ENCODE results near the gene PSEN1.
A peak's percentile ranks its signal among the peaks of the same experiment; 100 is the strongest.

The PSEN1 gene

GRCh38 chr14:73208390-73208789 is 72.1 kb downstream of the PSEN1 start:
- Histone ChIP-seq H3K23ac (ENCODE audit: low read length) (no peak overlapping the region), H3K18ac (ENCODE audit: low read length) (no peak overlapping the region), H3K9ac (ENCODE audit: low read length) (no peak overlapping the region), H3K4me1 (ENCODE audit: control insufficient read depth, low read depth, low read length) (no peaks in the 10 kb centered on the region), H4K5ac (ENCODE audit: low read length) (no peak overlapping the region), H3K27me3 (ENCODE audit: insufficient read depth, low read length, poor library complexity) (no peaks in the 10 kb centered on the region), H3K4ac (ENCODE audit: low read depth, low read length) (no peak overlapping the region), H2BK5ac (ENCODE audit: low read length) (no peak overlapping the region), H3K79me1 (ENCODE audit: low read length) (no peaks in the 10 kb centered on the region), H3K36me3 (ENCODE audit: control insufficient read depth, insufficient read depth, low read length) (peaks cover 3% of the 10 kb centered on the region), H2AK5ac (ENCODE audit: low read length) (no peak overlapping the region), H3K56ac (ENCODE audit: low read length) (no peak overlapping the region), H4K8ac (ENCODE audit: low read depth, low read length) (no peak overlapping the region), H2BK120ac (ENCODE audit: low read depth, low read length) (no peak overlapping the region), H3K79me2 (ENCODE audit: control insufficient read depth, insufficient read depth, low read length) (no peaks in the 10 kb centered on the region), H3K4me2 (ENCODE audit: low read length) (no peak overlapping the region), H2BK15ac (replicated peaks; ENCODE audit: low read depth) (no peak overlapping the region), H3K4me3 (ENCODE audit: low read length) (no peak overlapping the region), H3K27ac (ENCODE audit: low read depth, low read length) (no peak overlapping the region)
- DNase-seq, result peak; percentile 9
- no CpG with 5 or more reads among the region's 3 CpGs for WGBS (ENCODE audit: extremely low coverage, insufficient coverage, low lambda C conversion rate)

GRCh38 chr14:73208846-73209245 is 72.5 kb downstream of the PSEN1 start:
- H3K36me3 ChIP-seq (ENCODE audit: control insufficient read depth, insufficient read depth, low read length), result peaks cover 3% of the 10 kb centered on the region

DNA sequence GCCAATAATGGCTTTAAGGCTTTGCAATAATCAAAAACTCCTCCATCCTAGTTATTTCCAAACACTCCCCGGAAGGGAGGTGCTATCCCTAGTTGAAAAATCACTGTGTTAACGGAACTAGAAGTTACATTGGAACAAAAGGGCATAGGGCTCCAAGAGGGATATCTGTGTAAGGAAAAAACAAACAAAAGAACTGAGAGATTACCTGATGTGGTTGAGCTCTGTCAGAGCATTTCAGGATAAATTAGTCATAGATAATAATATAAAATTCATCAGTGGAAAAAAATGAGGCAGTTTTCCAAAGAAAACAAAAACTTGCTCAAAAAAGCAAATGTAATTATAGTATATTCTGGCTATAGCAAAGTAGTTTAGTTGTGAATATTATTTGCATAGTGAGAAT is 73.6 kb downstream of the PSEN1 start:
- Histone ChIP-seq H3K27me3 (ENCODE audit: insufficient read depth, low read length, poor library complexity) (no peaks in the 10 kb centered on the region), H3K79me1 (ENCODE audit: low read length) (no peaks in the 10 kb centered on the region), H3K4me1 (ENCODE audit: control insufficient read depth, low read depth, low read length) (no peaks in the 10 kb centered on the region), H3K56ac (ENCODE audit: low read length) (no peak overlapping the region), H3K9ac (ENCODE audit: low read length) (no peak overlapping the region), H3K36me3 (ENCODE audit: control insufficient read depth, insufficient read depth, low read length) (peaks cover 3% of the 10 kb centered on the region), H2BK120ac (ENCODE audit: low read depth, low read length) (no peak overlapping the region), H3K27ac (ENCODE audit: low read depth, low read length) (no peak overlapping the region), H3K4me3 (ENCODE audit: low read length) (no peak overlapping the region), H3K4ac (ENCODE audit: low read depth, low read length) (no peak overlapping the region), H4K5ac (ENCODE audit: low read length) (no peak overlapping the region), H4K8ac (ENCODE audit: low read depth, low read length) (no peak overlapping the region), H2BK5ac (ENCODE audit: low read length) (no peak overlapping the region), H3K23ac (ENCODE audit: low read length) (no peak overlapping the region), H2AK5ac (ENCODE audit: low read length) (no peak overlapping the region), H3K18ac (ENCODE audit: low read length) (no peak overlapping the region), H3K4me2 (ENCODE audit: low read length) (no peak overlapping the region), H2BK15ac (replicated peaks; ENCODE audit: low read depth) (no peak overlapping the region), H3K79me2 (ENCODE audit: control insufficient read depth, insufficient read depth, low read length) (no peaks in the 10 kb centered on the region)
- DNase-seq, result no peak
- no CpG with 5 or more reads among the region's 2 CpGs for WGBS (ENCODE audit: extremely low coverage, insufficient coverage, low lambda C conversion rate)

More at GRCh38 chr14:73208846-73209245, 72.5 kb downstream of the PSEN1 start:
- Histone ChIP-seq H3K4ac (ENCODE audit: low read depth, low read length) (no peak overlapping the region), H3K23ac (ENCODE audit: low read length) (no peak overlapping the region), H4K5ac (ENCODE audit: low read length) (no peak overlapping the region), H3K18ac (ENCODE audit: low read length) (no peak overlapping the region), H3K79me2 (ENCODE audit: control insufficient read depth, insufficient read depth, low read length) (no peaks in the 10 kb centered on the region), H4K8ac (ENCODE audit: low read depth, low read length) (no peak overlapping the region), H2BK15ac (replicated peaks; ENCODE audit: low read depth) (no peak overlapping the region), H3K4me3 (ENCODE audit: low read length) (no peak overlapping the region), H3K9ac (ENCODE audit: low read length) (no peak overlapping the region), H3K27ac (ENCODE audit: low read depth, low read length) (no peak overlapping the region), H3K4me2 (ENCODE audit: low read length) (no peak overlapping the region), H2AK5ac (ENCODE audit: low read length) (no peak overlapping the region), H3K79me1 (ENCODE audit: low read length) (no peaks in the 10 kb centered on the region), H3K56ac (ENCODE audit: low read length) (no peak overlapping the region), H3K4me1 (ENCODE audit: control insufficient read depth, low read depth, low read length) (no peaks in the 10 kb centered on the region), H2BK120ac (ENCODE audit: low read depth, low read length) (no peak overlapping the region), H3K27me3 (ENCODE audit: insufficient read depth, low read length, poor library complexity) (no peaks in the 10 kb centered on the region), H2BK5ac (ENCODE audit: low read length) (no peak overlapping the region)
- DNase-seq, result no peak
- whole genome bisulfite sequencing (ENCODE audit: extremely low coverage, insufficient coverage, low lambda C conversion rate), result no CpG with 5 or more reads among the region's 8 CpGs

DNA sequence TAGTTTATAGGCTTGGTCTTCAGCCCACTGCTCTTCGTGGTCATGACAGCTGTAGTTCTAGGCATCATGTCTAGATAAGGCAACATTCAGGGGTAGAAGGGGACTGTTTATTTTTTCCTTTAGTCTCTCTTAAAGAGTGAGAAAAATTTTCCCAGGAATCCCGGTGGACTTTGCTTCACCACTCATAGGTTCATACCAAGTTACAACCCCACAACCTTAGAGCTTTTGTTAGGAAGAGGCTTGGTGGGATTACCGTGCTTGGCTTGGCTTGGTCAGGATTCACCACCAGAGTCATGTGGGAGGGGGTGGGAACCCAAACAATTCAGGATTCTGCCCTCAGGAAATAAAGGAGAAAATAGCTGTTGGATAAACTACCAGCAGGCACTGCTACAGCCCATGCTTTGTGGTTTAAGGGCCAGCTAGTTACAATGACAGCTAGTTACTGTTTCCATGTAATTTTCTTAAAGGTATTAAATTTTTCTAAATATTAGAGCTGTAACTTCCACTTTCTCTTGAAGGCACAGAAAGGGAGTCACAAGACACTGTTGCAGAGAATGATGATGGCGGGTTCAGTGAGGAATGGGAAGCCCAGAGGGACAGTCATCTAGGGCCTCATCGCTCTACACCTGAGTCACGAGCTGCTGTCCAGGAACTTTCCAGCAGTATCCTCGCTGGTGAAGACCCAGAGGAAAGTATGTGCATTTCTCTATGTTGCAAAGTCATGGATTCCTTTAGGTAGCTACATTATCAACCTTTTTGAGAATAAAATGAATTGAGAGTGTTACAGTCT is 75.1 kb downstream of the PSEN1 start:
- H4K8ac ChIP-seq (ENCODE audit: low read depth, low read length), result no peak overlapping the region
- H4K5ac ChIP-seq (ENCODE audit: low read length), result no peak overlapping the region
- H3K79me1 ChIP-seq (ENCODE audit: low read length), result no peaks in the 10 kb centered on the region
- no peak overlapping the region for H2AK5ac ChIP-seq (ENCODE audit: low read length)
- H3K27me3 ChIP-seq (ENCODE audit: insufficient read depth, low read length, poor library complexity), result no peaks in the 10 kb centered on the region
- no peak overlapping the region for H3K27ac ChIP-seq (ENCODE audit: low read depth, low read length)
- H2BK15ac ChIP-seq (replicated peaks; ENCODE audit: low read depth), result no peak overlapping the region
- H3K79me2 ChIP-seq (ENCODE audit: control insufficient read depth, insufficient read depth, low read length), result no peaks in the 10 kb centered on the region
- no peak overlapping the region for H2BK120ac ChIP-seq (ENCODE audit: low read depth, low read length)
- no peak overlapping the region for H3K4me2 ChIP-seq (ENCODE audit: low read length)
- H3K4me1 ChIP-seq (ENCODE audit: control insufficient read depth, low read depth, low read length), result no peaks in the 10 kb centered on the region
- H3K9ac ChIP-seq (ENCODE audit: low read length), result no peak overlapping the region
- no peak overlapping the region for H3K4ac ChIP-seq (ENCODE audit: low read depth, low read length)
- no CpG with 5 or more reads among the region's 7 CpGs for WGBS (ENCODE audit: extremely low coverage, insufficient coverage, low lambda C conversion rate)
- no peak overlapping the region for H2BK5ac ChIP-seq (ENCODE audit: low read length)
- H3K23ac ChIP-seq (ENCODE audit: low read length), result no peak overlapping the region
- peaks cover 1% of the 10 kb centered on the region for H3K36me3 ChIP-seq (ENCODE audit: control insufficient read depth, insufficient read depth, low read length)
- DNase-seq, result no peak
- no peak overlapping the region for H3K18ac ChIP-seq (ENCODE audit: low read length)
- H3K56ac ChIP-seq (ENCODE audit: low read length), result no peak overlapping the region
- H3K4me3 ChIP-seq (ENCODE audit: low read length), result no peak overlapping the region

GRCh38 chr14:73216030-73216429 is 79.7 kb downstream of the PSEN1 start:
- peaks cover 7% of the 10 kb centered on the region for H3K36me3 ChIP-seq (ENCODE audit: control insufficient read depth, insufficient read depth, low read length)
- no peak overlapping the region for H3K18ac ChIP-seq (ENCODE audit: low read length)

DNA sequence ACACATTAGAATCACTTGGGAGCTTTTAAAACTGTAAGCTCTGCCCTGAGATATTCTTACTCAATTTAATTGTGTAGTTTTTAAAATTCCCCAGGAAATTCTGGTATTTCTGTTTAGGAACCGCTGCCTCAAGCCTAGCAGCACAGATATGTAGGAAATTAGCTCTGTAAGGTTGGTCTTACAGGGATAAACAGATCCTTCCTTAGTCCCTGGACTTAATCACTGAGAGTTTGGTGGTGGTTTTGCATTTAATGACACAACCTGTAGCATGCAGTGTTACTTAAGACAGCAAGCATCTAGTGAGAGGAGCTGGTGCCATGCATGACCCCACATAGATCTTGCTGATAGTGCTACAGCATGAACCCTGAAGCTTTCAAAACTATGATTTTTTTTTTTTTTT is 81.1 kb downstream of the PSEN1 start:
- Histone ChIP-seq H4K8ac (ENCODE audit: low read depth, low read length) (no peak overlapping the region), H3K79me2 (ENCODE audit: control insufficient read depth, insufficient read depth, low read length) (no peaks in the 10 kb centered on the region), H2BK120ac (ENCODE audit: low read depth, low read length) (no peak overlapping the region), H3K4me2 (ENCODE audit: low read length) (no peak overlapping the region), H4K5ac (ENCODE audit: low read length) (no peak overlapping the region), H3K27me3 (ENCODE audit: insufficient read depth, low read length, poor library complexity) (no peaks in the 10 kb centered on the region), H3K23ac (ENCODE audit: low read length) (no peak overlapping the region), H3K4ac (ENCODE audit: low read depth, low read length) (no peak overlapping the region), H3K4me1 (ENCODE audit: control insufficient read depth, low read depth, low read length) (no peaks in the 10 kb centered on the region), H2BK5ac (ENCODE audit: low read length) (no peak overlapping the region), H3K9ac (ENCODE audit: low read length) (no peak overlapping the region), H2BK15ac (replicated peaks; ENCODE audit: low read depth) (no peak overlapping the region), H3K18ac (ENCODE audit: low read length) (no peak overlapping the region), H2AK5ac (ENCODE audit: low read length) (no peak overlapping the region), H3K56ac (ENCODE audit: low read length) (no peak overlapping the region), H3K4me3 (ENCODE audit: low read length) (no peak overlapping the region), H3K36me3 (ENCODE audit: control insufficient read depth, insufficient read depth, low read length) (peaks cover 7% of the 10 kb centered on the region), H3K79me1 (ENCODE audit: low read length) (no peaks in the 10 kb centered on the region), H3K27ac (ENCODE audit: low read depth, low read length) (no peak overlapping the region)
- no peak for DNase-seq
- WGBS (ENCODE audit: extremely low coverage, insufficient coverage, low lambda C conversion rate), result no CpG with 5 or more reads among the region's 1 CpG

More at GRCh38 chr14:73216030-73216429, 79.7 kb downstream of the PSEN1 start:
- Histone ChIP-seq H3K4me3 (ENCODE audit: low read length) (no peak overlapping the region), H3K56ac (ENCODE audit: low read length) (no peak overlapping the region), H3K23ac (ENCODE audit: low read length) (no peak overlapping the region), H3K4ac (ENCODE audit: low read depth, low read length) (no peak overlapping the region), H2BK5ac (ENCODE audit: low read length) (no peak overlapping the region), H3K79me2 (ENCODE audit: control insufficient read depth, insufficient read depth, low read length) (no peaks in the 10 kb centered on the region), H2BK120ac (ENCODE audit: low read depth, low read length) (no peak overlapping the region), H3K27ac (ENCODE audit: low read depth, low read length) (no peak overlapping the region), H3K79me1 (ENCODE audit: low read length) (no peaks in the 10 kb centered on the region), H2BK15ac (replicated peaks; ENCODE audit: low read depth) (no peak overlapping the region), H4K5ac (ENCODE audit: low read length) (no peak overlapping the region), H3K4me1 (ENCODE audit: control insufficient read depth, low read depth, low read length) (no peaks in the 10 kb centered on the region), H3K27me3 (ENCODE audit: insufficient read depth, low read length, poor library complexity) (no peaks in the 10 kb centered on the region), H3K9ac (ENCODE audit: low read length) (no peak overlapping the region), H3K4me2 (ENCODE audit: low read length) (no peak overlapping the region), H2AK5ac (ENCODE audit: low read length) (no peak overlapping the region), H4K8ac (ENCODE audit: low read depth, low read length) (no peak overlapping the region)
- WGBS (ENCODE audit: extremely low coverage, insufficient coverage, low lambda C conversion rate), result no CpG with 5 or more reads among the region's 2 CpGs
- no peak for DNase-seq
